HL-60 (cell line): Measurements from ENCODE around the gene NDUFS7.

Experiments
- DNase-seq, 2 experiments: peaks; one replicate each; pipeline ENCODE4 v3.0.0-alpha.2; 2010 to 2020; ENCODE audit warnings: low read depth in 1 of 2, low spot score in 1 of 2
- H3K27ac ChIP-seq: fragments of 250-450 bp; sonication (Bioruptor Pico); replicated peaks from 2 replicates; pipeline ENCODE4 v1.5.1; 2020; ENCODE audit warnings: mild to moderate bottlenecking, moderate library complexity
- H3K27me3 ChIP-seq: fragments of 250-450 bp; sonication (Bioruptor Pico); 2 replicates; pipeline ENCODE4 v1.5.1; 2021; ENCODE audit warnings: mild to moderate bottlenecking, moderate library complexity; ENCODE audit not compliant: insufficient read depth, poor library complexity, severe bottlenecking
- H3K4me3 ChIP-seq: replicated peaks from 2 replicates; pipeline ENCODE4 v1.5.1; 2011; ENCODE audit warnings: mild to moderate bottlenecking, control low read depth, low read length; ENCODE audit not compliant: insufficient read depth
- GABPA ChIP-seq: IDR thresholded peaks from 2 replicates; pipeline ENCODE4 v1.6.1; 2012; ENCODE audit warnings: low read depth
- POLR2AphosphoS5 ChIP-seq: IDR thresholded peaks from 2 replicates; pipeline ENCODE4 v1.6.1; 2012; ENCODE audit warnings: low read depth
- SPI1 ChIP-seq: IDR thresholded peaks from 2 replicates; pipeline ENCODE4 v1.6.1; 2012; ENCODE audit warnings: low read depth, mild to moderate bottlenecking, borderline replicate concordance
- TF ChIP-seq, protein P1 (sequence below): IDR thresholded peaks from one replicate; pipeline ENCODE4 v1.5.1; 2011; ENCODE audit warnings: low read length, control low read depth, inconsistent platforms; ENCODE audit not compliant: insufficient read depth
- TF ChIP-seq, protein P2 (sequence below): IDR thresholded peaks from 2 replicates; pipeline ENCODE4 v1.6.1; 2012; ENCODE audit warnings: low read depth; ENCODE audit not compliant: insufficient replicate concordance

The NDUFS7 gene

DNA sequence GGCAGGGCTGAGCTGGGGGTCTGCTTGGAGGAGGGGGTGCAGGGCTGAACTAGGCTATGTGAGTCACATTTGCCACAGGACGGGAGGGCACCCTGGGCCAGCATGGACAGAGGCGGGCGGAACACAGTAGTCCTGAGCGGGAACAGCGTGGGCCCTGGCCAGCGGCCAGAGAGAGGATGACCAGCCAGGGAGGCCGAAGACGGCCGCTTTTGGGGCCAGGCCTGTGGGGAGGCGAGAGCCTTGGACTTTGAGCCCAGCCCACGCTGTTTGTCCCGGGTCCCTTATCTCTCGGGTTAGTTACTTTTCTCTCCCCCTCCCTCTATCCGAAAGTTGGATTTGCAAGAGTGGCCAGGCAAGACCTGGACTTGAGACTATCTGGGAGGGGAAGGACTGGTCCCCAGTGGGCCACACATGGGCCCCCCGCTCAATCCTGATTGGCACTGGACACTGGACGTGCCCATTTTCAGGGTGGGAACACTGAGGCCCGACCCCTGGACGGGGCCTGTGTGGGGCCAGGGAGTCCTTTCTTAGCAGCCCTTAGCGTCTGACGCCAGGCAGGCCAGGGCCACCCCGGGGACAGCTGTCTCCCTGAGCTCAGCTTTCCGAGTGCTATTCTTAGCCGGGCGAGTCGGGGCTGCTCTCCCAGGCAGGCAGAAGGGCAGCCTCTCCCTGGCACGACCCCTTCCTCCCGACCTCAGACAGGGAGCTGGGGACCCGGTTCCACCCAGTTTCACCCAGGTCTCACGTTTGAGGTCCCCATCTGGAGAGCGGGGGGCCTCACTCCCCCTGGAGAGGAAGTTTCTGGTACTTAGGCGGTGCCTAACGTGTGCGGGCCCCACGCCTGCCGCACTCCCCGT is 16.8 kb downstream of the NDUFS7 start:
- Histone ChIP-seq H3K27ac (no peak overlapping the region), H3K27me3 (peaks cover 5% of the 10 kb centered on the region), H3K4me3 (peak overlapping the region; percentile 39)
- TF ChIP-seq, protein P1, sequence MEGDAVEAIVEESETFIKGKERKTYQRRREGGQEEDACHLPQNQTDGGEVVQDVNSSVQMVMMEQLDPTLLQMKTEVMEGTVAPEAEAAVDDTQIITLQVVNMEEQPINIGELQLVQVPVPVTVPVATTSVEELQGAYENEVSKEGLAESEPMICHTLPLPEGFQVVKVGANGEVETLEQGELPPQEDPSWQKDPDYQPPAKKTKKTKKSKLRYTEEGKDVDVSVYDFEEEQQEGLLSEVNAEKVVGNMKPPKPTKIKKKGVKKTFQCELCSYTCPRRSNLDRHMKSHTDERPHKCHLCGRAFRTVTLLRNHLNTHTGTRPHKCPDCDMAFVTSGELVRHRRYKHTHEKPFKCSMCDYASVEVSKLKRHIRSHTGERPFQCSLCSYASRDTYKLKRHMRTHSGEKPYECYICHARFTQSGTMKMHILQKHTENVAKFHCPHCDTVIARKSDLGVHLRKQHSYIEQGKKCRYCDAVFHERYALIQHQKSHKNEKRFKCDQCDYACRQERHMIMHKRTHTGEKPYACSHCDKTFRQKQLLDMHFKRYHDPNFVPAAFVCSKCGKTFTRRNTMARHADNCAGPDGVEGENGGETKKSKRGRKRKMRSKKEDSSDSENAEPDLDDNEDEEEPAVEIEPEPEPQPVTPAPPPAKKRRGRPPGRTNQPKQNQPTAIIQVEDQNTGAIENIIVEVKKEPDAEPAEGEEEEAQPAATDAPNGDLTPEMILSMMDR: no peak
- no peak for TF ChIP-seq POLR2AphosphoS5
- TF ChIP-seq, protein P2, sequence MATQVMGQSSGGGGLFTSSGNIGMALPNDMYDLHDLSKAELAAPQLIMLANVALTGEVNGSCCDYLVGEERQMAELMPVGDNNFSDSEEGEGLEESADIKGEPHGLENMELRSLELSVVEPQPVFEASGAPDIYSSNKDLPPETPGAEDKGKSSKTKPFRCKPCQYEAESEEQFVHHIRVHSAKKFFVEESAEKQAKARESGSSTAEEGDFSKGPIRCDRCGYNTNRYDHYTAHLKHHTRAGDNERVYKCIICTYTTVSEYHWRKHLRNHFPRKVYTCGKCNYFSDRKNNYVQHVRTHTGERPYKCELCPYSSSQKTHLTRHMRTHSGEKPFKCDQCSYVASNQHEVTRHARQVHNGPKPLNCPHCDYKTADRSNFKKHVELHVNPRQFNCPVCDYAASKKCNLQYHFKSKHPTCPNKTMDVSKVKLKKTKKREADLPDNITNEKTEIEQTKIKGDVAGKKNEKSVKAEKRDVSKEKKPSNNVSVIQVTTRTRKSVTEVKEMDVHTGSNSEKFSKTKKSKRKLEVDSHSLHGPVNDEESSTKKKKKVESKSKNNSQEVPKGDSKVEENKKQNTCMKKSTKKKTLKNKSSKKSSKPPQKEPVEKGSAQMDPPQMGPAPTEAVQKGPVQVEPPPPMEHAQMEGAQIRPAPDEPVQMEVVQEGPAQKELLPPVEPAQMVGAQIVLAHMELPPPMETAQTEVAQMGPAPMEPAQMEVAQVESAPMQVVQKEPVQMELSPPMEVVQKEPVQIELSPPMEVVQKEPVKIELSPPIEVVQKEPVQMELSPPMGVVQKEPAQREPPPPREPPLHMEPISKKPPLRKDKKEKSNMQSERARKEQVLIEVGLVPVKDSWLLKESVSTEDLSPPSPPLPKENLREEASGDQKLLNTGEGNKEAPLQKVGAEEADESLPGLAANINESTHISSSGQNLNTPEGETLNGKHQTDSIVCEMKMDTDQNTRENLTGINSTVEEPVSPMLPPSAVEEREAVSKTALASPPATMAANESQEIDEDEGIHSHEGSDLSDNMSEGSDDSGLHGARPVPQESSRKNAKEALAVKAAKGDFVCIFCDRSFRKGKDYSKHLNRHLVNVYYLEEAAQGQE: no peak
- no peak for TF ChIP-seq GABPA
- no peak for TF ChIP-seq SPI1
- no peak for DNase-seq

DNA sequence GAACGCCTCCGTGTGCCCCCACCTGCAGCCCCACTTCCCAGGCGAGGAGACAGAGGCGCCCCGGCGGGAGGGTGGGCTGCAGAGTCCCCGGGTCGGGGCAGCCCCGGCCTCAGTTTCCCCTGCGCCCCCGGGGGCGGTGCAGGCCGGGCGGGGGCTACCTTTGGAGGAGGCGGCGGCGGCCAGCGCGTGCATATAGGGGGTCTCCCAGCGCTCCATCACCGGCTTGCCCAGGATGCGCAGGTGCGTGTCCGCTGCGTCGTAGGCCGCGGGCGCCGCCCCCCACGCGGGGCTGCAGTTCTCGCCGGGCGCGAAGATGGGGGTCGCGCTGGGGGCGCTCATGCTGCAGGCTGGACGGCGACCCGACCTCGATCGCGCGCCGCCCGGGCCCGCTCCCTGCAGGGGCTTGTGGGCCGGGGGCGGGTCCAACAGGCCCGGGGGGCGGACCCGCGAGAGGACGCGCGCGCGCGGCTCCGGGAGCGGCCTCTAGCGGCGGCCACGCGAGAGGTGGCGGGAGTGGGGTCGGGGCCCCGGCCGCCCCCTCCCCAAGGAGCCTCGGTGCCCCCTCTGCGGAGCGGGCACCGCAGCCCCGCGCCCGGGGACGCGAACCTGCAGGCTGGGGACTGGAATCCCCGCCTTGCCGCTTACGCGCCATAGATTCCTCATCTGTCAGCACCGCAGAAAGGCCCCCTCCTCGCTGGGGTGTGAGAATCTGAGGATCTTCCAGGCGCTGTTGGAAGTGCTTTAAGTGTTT is 17.6 kb downstream of the NDUFS7 start, which contains the start of gene GAMT:
Gene GAMT, minus strand, starts transcription at position 405 of the 751 bp plus-strand sequence. Its CDS starts 66 bp downstream, at position 339.
- H3K27me3 ChIP-seq: peaks cover 5% of the 10 kb centered on the region
- no peak within 1 kb of the TSS for H3K27ac ChIP-seq
- peak within 1 kb of the TSS; percentile 39 for H3K4me3 ChIP-seq
- DNase-seq: no peak
- TF ChIP-seq, protein P1: no peak
- TF ChIP-seq SPI1 (no peak), GABPA (no peak), POLR2AphosphoS5 (no peak)
- TF ChIP-seq, protein P2: no peak

DNA sequence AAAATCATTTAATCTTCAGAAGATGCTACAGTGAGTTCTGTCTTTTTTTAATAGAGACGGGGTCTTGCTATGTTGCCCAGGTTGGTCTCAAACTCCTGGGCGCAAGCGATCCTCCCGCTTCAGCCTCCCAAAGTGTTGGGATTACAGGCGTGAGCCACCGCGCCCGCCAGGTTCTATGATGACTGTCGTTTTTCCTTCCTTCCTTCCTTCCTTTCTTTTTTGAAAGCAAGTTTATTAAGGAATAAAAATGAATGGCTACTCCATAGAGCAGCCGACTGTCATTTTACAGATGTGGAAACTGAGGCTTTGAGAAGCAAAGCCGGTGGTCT is 18.1 kb downstream of the NDUFS7 start:
- Histone ChIP-seq H3K27ac (no peak overlapping the region), H3K4me3 (no peak overlapping the region), H3K27me3 (peaks cover 5% of the 10 kb centered on the region)
- no peak for DNase-seq
- TF ChIP-seq, protein P1: no peak
- TF ChIP-seq POLR2AphosphoS5: no peak
- TF ChIP-seq GABPA: no peak
- TF ChIP-seq, protein P2: no peak
- no peak for TF ChIP-seq SPI1
